SK-N-SH treated with all-trans-retinoic acid at 6 μM for 48 hours (cell line): Measurements from ENCODE around the gene CIPC.

Experiments
- ATAC-seq: fragments of 200-7000 bp; cut with Tn5 transposase; 3 replicates; pipeline ENCODE4 v1.9.1; 2020; ENCODE audit warnings: mild to moderate bottlenecking, moderate library complexity
- ARNTL ChIP-seq: fragments of 450-650 bp; formaldehyde crosslinking; IDR thresholded peaks from 2 replicates; pipeline ENCODE4 v1.5.0; 2020; ENCODE audit warnings: low read depth, mild to moderate bottlenecking, moderate library complexity, borderline replicate concordance
- BACH2 ChIP-seq: fragments of 250-450 bp; sonication (Bioruptor Pico); IDR thresholded peaks from 2 replicates; pipeline ENCODE4 v1.9.0; 2021; ENCODE audit warnings: mild to moderate bottlenecking, borderline replicate concordance
- CREB5 ChIP-seq: fragments of 250-450 bp; sonication (Bioruptor Pico); IDR thresholded peaks from 2 replicates; pipeline ENCODE4 v1.5.1; 2020; ENCODE audit warnings: low read depth, mild to moderate bottlenecking, moderate library complexity
- CSDC2 ChIP-seq: fragments of 250-450 bp; sonication (Bioruptor Pico); IDR thresholded peaks from 2 replicates; pipeline ENCODE4 v1.5.0; 2020; ENCODE audit warnings: mild to moderate bottlenecking, moderate library complexity
- ESRRG ChIP-seq: fragments of 250-450 bp; sonication (Bioruptor Pico); IDR thresholded peaks from 2 replicates; pipeline ENCODE4 v1.6.1; 2021; ENCODE audit warnings: mild to moderate bottlenecking
- GLIS3 ChIP-seq: fragments of 250-450 bp; sonication (Bioruptor Pico); IDR thresholded peaks from 2 replicates; pipeline ENCODE4 v1.5.0; 2020; ENCODE audit warnings: mild to moderate bottlenecking, moderate library complexity
- ISL1 ChIP-seq: fragments of 250-450 bp; sonication (Bioruptor Pico); IDR thresholded peaks from 2 replicates; pipeline ENCODE4 v2.1.2; 2022; ENCODE audit warnings: mild to moderate bottlenecking, moderate library complexity
- POU6F1 ChIP-seq: fragments of 250-450 bp; sonication (Bioruptor Pico); IDR thresholded peaks from 2 replicates; pipeline ENCODE4 v1.8.0; 2021; ENCODE audit warnings: low read depth, mild to moderate bottlenecking, moderate library complexity, borderline replicate concordance
- PPARA ChIP-seq: fragments of 250-450 bp; sonication (Bioruptor Pico); IDR thresholded peaks from 2 replicates; pipeline ENCODE4 v1.5.0; 2020; ENCODE audit warnings: mild to moderate bottlenecking, borderline replicate concordance
- RARB ChIP-seq: fragments of 250-450 bp; sonication (Bioruptor Pico); IDR thresholded peaks from 2 replicates; pipeline ENCODE4 v1.8.0; 2021; ENCODE audit warnings: mild to moderate bottlenecking, moderate library complexity
- SNAI2 ChIP-seq: fragments of 250-450 bp; sonication (Bioruptor Pico); IDR thresholded peaks from 2 replicates; pipeline ENCODE4 v1.5.0; 2020; ENCODE audit warnings: mild to moderate bottlenecking, moderate library complexity
- TCF4 ChIP-seq: fragments of 250-450 bp; sonication (Bioruptor Pico); IDR thresholded peaks from 2 replicates; pipeline ENCODE4 v1.8.0; 2021; ENCODE audit warnings: mild to moderate bottlenecking, moderate library complexity, borderline replicate concordance
- TOX ChIP-seq: fragments of 250-450 bp; sonication (Bioruptor Pico); IDR thresholded peaks from 2 replicates; pipeline ENCODE4 v1.8.0; 2021; ENCODE audit warnings: mild to moderate bottlenecking, moderate library complexity, borderline replicate concordance
- ZC3H10 ChIP-seq: fragments of 250-450 bp; sonication (Bioruptor Pico); IDR thresholded peaks from 2 replicates; pipeline ENCODE4 v1.5.1; 2021; ENCODE audit warnings: mild to moderate bottlenecking, moderate library complexity
- ZFP3 ChIP-seq: fragments of 250-450 bp; sonication (Bioruptor Pico); IDR thresholded peaks from 2 replicates; pipeline ENCODE4 v1.5.0; 2020; ENCODE audit warnings: mild to moderate bottlenecking, moderate library complexity
- ZNF565 ChIP-seq: fragments of 450-650 bp; formaldehyde crosslinking; conservative IDR thresholded peaks from 2 replicates; pipeline ENCODE4 v1.5.0; 2020; ENCODE audit warnings: low read depth, mild to moderate bottlenecking, moderate library complexity
- ZNF8 ChIP-seq: fragments of 450-650 bp; formaldehyde crosslinking; IDR thresholded peaks from 2 replicates; pipeline ENCODE4 v1.5.0; 2020; ENCODE audit warnings: mild to moderate bottlenecking, moderate library complexity
- TF ChIP-seq, protein P1 (sequence below): fragments of 250-450 bp; sonication (Bioruptor Pico); IDR thresholded peaks from 2 replicates; pipeline ENCODE4 v1.8.0; 2020; ENCODE audit warnings: mild to moderate bottlenecking, moderate library complexity, borderline replicate concordance
- TF ChIP-seq, protein P2 (sequence below): fragments of 250-450 bp; sonication (Bioruptor Pico); IDR thresholded peaks from 2 replicates; pipeline ENCODE4 v1.5.0; 2020; ENCODE audit warnings: mild to moderate bottlenecking, moderate library complexity

CIPC gene

DNA sequence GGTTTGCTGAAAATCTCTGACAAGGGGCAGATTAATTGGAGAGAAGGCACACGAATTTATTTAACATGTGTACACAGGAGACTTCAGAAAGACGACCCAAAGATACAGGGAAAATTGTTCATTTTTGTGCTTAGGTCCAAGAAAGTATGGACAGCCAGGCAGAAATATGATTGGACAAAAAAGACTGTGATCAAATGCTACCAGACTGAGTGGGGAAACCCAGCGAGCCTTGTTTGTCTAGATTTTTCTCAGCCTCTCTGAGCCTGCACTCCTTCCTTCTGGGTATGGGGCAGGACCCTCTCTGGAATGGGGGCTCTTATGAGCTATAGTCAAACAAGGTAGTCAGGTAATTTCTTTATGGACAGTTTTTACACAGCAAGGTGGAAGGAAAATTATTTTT is 10.4 kb upstream of the CIPC start (continued):
- TF ChIP-seq BACH2 (CRISPR knock-in tag) = no peak
- no peak for TF ChIP-seq CREB5 (CRISPR knock-in tag)
- TF ChIP-seq ZFP3 (CRISPR knock-in tag) = no peak

- TF ChIP-seq, protein P1, sequence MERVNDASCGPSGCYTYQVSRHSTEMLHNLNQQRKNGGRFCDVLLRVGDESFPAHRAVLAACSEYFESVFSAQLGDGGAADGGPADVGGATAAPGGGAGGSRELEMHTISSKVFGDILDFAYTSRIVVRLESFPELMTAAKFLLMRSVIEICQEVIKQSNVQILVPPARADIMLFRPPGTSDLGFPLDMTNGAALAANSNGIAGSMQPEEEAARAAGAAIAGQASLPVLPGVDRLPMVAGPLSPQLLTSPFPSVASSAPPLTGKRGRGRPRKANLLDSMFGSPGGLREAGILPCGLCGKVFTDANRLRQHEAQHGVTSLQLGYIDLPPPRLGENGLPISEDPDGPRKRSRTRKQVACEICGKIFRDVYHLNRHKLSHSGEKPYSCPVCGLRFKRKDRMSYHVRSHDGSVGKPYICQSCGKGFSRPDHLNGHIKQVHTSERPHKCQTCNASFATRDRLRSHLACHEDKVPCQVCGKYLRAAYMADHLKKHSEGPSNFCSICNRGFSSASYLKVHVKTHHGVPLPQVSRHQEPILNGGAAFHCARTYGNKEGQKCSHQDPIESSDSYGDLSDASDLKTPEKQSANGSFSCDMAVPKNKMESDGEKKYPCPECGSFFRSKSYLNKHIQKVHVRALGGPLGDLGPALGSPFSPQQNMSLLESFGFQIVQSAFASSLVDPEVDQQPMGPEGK = no peak
- TF ChIP-seq CSDC2 (CRISPR knock-in tag) (no peak), ZNF8 (no peak), POU6F1 (CRISPR knock-in tag) (no peak), ZFP3 (CRISPR knock-in tag) (no peak), CREB5 (CRISPR knock-in tag) (no peak)
- ATAC-seq = no peak
Observed at GRCh38 chr14:77088219-77088618, 9.8 kb upstream of the CIPC start.

- ATAC-seq = no peak
- TF ChIP-seq, protein P2, sequence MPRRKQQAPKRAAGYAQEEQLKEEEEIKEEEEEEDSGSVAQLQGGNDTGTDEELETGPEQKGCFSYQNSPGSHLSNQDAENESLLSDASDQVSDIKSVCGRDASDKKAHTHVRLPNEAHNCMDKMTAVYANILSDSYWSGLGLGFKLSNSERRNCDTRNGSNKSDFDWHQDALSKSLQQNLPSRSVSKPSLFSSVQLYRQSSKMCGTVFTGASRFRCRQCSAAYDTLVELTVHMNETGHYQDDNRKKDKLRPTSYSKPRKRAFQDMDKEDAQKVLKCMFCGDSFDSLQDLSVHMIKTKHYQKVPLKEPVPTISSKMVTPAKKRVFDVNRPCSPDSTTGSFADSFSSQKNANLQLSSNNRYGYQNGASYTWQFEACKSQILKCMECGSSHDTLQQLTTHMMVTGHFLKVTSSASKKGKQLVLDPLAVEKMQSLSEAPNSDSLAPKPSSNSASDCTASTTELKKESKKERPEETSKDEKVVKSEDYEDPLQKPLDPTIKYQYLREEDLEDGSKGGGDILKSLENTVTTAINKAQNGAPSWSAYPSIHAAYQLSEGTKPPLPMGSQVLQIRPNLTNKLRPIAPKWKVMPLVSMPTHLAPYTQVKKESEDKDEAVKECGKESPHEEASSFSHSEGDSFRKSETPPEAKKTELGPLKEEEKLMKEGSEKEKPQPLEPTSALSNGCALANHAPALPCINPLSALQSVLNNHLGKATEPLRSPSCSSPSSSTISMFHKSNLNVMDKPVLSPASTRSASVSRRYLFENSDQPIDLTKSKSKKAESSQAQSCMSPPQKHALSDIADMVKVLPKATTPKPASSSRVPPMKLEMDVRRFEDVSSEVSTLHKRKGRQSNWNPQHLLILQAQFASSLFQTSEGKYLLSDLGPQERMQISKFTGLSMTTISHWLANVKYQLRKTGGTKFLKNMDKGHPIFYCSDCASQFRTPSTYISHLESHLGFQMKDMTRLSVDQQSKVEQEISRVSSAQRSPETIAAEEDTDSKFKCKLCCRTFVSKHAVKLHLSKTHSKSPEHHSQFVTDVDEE = no peak
- TF ChIP-seq ZC3H10 (no peak), ESRRG (no peak), ISL1 (no peak), PPARA (CRISPR knock-in tag) (no peak), TOX (CRISPR knock-in tag) (no peak), BACH2 (CRISPR knock-in tag) (no peak), ZNF8 (no peak), POU6F1 (CRISPR knock-in tag) (no peak), TCF4 (CRISPR knock-in tag) (no peak), ARNTL (CRISPR knock-in tag) (no peak), RARB (CRISPR knock-in tag) (no peak), ZNF565 (no peak), SNAI2 (CRISPR knock-in tag) (no peak), CSDC2 (CRISPR knock-in tag) (no peak), GLIS3 (CRISPR knock-in tag) (no peak)
Observed at GRCh38 chr14:77088645-77089044, 9.4 kb upstream of the CIPC start.
